Testis (tissue), 3 donors: ENCODE results near the gene LYPD6B. TPM values are rescaled to one million over a fixed set of nuclear protein-coding genes. Genes with fewer than 3 reads are reported as not detected.

Experiments
- DNase-seq: peaks from one replicate; pipeline ENCODE4 v3.0.0-alpha.2; 2019
- H3K27ac ChIP-seq, 2 donors: fragments of 200-600 bp; sonication (generic); one replicate each; pipeline ENCODE4 v1.5.1; 2019
- H3K27me3 ChIP-seq: fragments of 200-600 bp; sonication (generic); one replicate; pipeline ENCODE4 v1.5.1; 2019
- H3K36me3 ChIP-seq: fragments of 200-600 bp; sonication (generic); one replicate; pipeline ENCODE4 v1.5.1; 2017; ENCODE audit warnings: low read depth; ENCODE audit errors: missing control alignments
- H3K4me1 ChIP-seq: fragments of 200-600 bp; sonication (generic); one replicate; pipeline ENCODE4 v1.5.1; 2019
- H3K4me3 ChIP-seq, 2 donors: fragments of 200-600 bp; sonication (generic); one replicate each; pipeline ENCODE4 v1.5.1; 2017 to 2019
- H3K9me3 ChIP-seq: fragments of 200-600 bp; sonication (generic); one replicate; pipeline ENCODE4 v1.5.1; 2017
- CTCF ChIP-seq, 3 experiments: fragments of 450-650 bp in 2 of 3; fragments of 200-600 bp in 1 of 3; sonication (generic) in 1 of 3; IDR thresholded peaks; one replicate each; pipeline ENCODE4 v1.5.1; 2016 to 2019; ENCODE audit warnings: antibody characterized with exemption in 3 of 3, mild to moderate bottlenecking in 2 of 3, moderate library complexity in 1 of 3
- POLR2A ChIP-seq: fragments of 450-650 bp; IDR thresholded peaks from one replicate; pipeline ENCODE4 v1.6.1; 2017; ENCODE audit warnings: antibody characterized with exemption, mild to moderate bottlenecking, moderate library complexity
- WGBS, 2 donors: methylation state at CpG; one replicate each; pipeline ENCODE4 v1.1.5; 2018; 5-methylcytosine and 5-hydroxymethylcytosine counted together
- intact Hi-C: fragments of 100-400 bp; cut with DNase I; formaldehyde crosslinking; loops from one replicate; pipeline ENCODE4 v1.15.1; 2023; ENCODE audit warnings: low total_unique reads
- polyA plus RNA-seq: library from polyadenylated mRNA; stranded (reverse); fragments of 350-450 nt; fragmentation: Illumina TruSeq; extraction: RNeasy Lipid Tissue Mini Kit (QIAGEN cat#74804); gene quantifications from one replicate; pipeline ENCODE4 v1.2.3, GENCODE V29; 2014; ENCODE audit warnings: low read depth, low replicate concordance; ENCODE audit not compliant: insufficient read depth
- total RNA-seq, 2 donors: library from RNA; depleted of rRNA; stranded (reverse); fragments of >200 nt; gene quantifications; one replicate each; pipeline ENCODE4 v1.2.3, GENCODE V29; 2016

Gene LYPD6B
- total and polyA plus RNA-seq, 3 donors from 2014 or later = 41.9 to 53.0 (median 45.2) TPM

GRCh38 chr2:149170911-149171310 is 132.4 kb downstream of the LYPD6B start:
- no peak for DNase-seq
- H3K27ac ChIP-seq = no peak overlapping the region
- 40 to 48% methylated on average over 3 of the region's 3 CpGs for WGBS, 2 donors

GRCh38 chr2:149173220-149173619 is 134.7 kb downstream of the LYPD6B start:
- TF ChIP-seq POLR2A = no peak
- no peaks in the 10 kb centered on the region for H3K4me1 ChIP-seq
- no peaks in the 10 kb centered on the region for H3K36me3 ChIP-seq
- intact Hi-C loops = no loop called here
- 66 to 69% methylated on average over 3 of the region's 3 CpGs for WGBS, 2 donors
- no peak overlapping the region for H3K4me3 ChIP-seq
- H3K9me3 ChIP-seq = no peaks in the 10 kb centered on the region
- DNase-seq = peak; percentile 40
- H3K27me3 ChIP-seq = no peaks in the 10 kb centered on the region
- H3K27ac ChIP-seq = no peak overlapping the region

More at GRCh38 chr2:149170911-149171310, 132.4 kb downstream of the LYPD6B start:
- no peak for TF ChIP-seq CTCF (IDR thresholded peaks at IDR 0.05)
- Histone ChIP-seq H3K9me3 (no peaks in the 10 kb centered on the region), H3K27me3 (no peaks in the 10 kb centered on the region), H3K36me3 (no peaks in the 10 kb centered on the region), H3K4me3 (no peak overlapping the region), H3K4me1 (no peaks in the 10 kb centered on the region)
- intact Hi-C loops = no loop called here

- TF ChIP-seq CTCF (IDR thresholded peaks at IDR 0.05) (no peak), POLR2A (no peak)
- 86 to 97% methylated on average over 2 of the region's 2 CpGs for whole genome bisulfite sequencing, 2 donors
- H3K4me3 ChIP-seq = no peak overlapping the region
- H3K9me3 ChIP-seq = no peaks in the 10 kb centered on the region
- H3K27me3 ChIP-seq = no peaks in the 10 kb centered on the region
- H3K4me1 ChIP-seq = no peaks in the 10 kb centered on the region
- no peak for DNase-seq
- H3K36me3 ChIP-seq = no peaks in the 10 kb centered on the region
- H3K27ac ChIP-seq = no peak overlapping the region
- intact Hi-C loops = no loop called here
These were observed 137.5 kb downstream of the LYPD6B start for GRCh38 chr2:149175956-149176355.

GRCh38 chr2:149178612-149179011 is 140.1 kb downstream of the LYPD6B start:
- no peak for TF ChIP-seq POLR2A
- no peak for TF ChIP-seq CTCF (IDR thresholded peaks at IDR 0.05)
- intact Hi-C loops = no loop called here
- no peaks in the 10 kb centered on the region for H3K27me3 ChIP-seq
- 68 to 77% methylated on average over 5 of the region's 5 CpGs for WGBS, 2 donors
- H3K4me1 ChIP-seq = no peaks in the 10 kb centered on the region
- H3K36me3 ChIP-seq = no peaks in the 10 kb centered on the region
- no peak overlapping the region for H3K27ac ChIP-seq
- DNase-seq = no peak
- H3K4me3 ChIP-seq = no peak overlapping the region
- H3K9me3 ChIP-seq = no peaks in the 10 kb centered on the region

GRCh38 chr2:149180226-149180875 is 141.9 kb downstream of the LYPD6B start:
- Histone ChIP-seq H3K27me3 (no peaks in the 10 kb centered on the region), H3K4me1 (no peaks in the 10 kb centered on the region), H3K27ac (no peak overlapping the region), H3K36me3 (no peaks in the 10 kb centered on the region), H3K4me3 (no peak overlapping the region), H3K9me3 (no peaks in the 10 kb centered on the region)
- 68 to 74% methylated on average over 9 of the region's 9 CpGs for WGBS, 2 donors
- DNase-seq = no peak
- no peak for TF ChIP-seq CTCF (IDR thresholded peaks at IDR 0.05)
- no peak for TF ChIP-seq POLR2A
- intact Hi-C loops = no loop called here
